ENCODE results near the gene COPS8.

- TF ChIP-seq ZNF175 (tag by site-specific recombination; IDR thresholded peaks at IDR 0.05), result no peak
- no peak for TF ChIP-seq ZSCAN30 (tag by site-specific recombination; IDR thresholded peaks at IDR 0.05)
- no peak for TF ChIP-seq CTCF (tag by site-specific recombination; IDR thresholded peaks at IDR 0.05)
Observed at GRCh38 chr2:237056287-237056875, 29.3 kb upstream of the COPS8 start.
